Ovary (tissue), 3 donors: Measurements from ENCODE around the gene MRPL4.

Experiments
- POLR2A ChIP-seq: fragments of 450-650 bp; IDR thresholded peaks from one replicate; pipeline ENCODE4 v1.6.1; 2017; ENCODE audit warnings: antibody characterized with exemption, mild to moderate bottlenecking, moderate library complexity
- TF ChIP-seq, protein P1 (sequence below), 3 donors: fragments of 450-650 bp in 2 of 3; fragments of 200-600 bp in 1 of 3; IDR thresholded peaks; one replicate each; pipeline versions ENCODE4 v1.5.1 to v1.8.0; 2016 to 2022; ENCODE audit warnings: antibody characterized with exemption in 3 of 3, mild to moderate bottlenecking in 1 of 3
- donor health status: DM: no; HTN: no; CAD: no.

DNA sequence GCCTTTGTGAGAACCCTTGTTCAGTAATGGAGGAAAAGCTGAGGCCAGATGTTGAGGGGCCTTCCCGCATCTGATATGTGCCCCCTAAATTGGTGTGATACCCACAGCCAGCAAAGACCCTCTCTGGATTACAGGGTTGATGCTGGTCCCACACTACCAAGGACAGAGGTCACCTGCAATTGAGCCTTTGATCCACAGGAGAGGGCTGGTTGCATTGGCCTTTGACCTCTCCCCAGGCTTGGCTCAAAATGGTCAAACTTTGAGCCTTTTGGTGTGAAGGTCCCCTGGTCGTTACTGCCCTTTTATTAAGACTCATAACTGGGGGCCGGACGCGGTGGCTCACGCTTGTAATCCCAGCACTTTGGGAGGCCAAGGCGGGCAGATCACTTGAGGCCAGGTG is 8.4 kb upstream of the MRPL4 start:
- TF ChIP-seq, protein P1, sequence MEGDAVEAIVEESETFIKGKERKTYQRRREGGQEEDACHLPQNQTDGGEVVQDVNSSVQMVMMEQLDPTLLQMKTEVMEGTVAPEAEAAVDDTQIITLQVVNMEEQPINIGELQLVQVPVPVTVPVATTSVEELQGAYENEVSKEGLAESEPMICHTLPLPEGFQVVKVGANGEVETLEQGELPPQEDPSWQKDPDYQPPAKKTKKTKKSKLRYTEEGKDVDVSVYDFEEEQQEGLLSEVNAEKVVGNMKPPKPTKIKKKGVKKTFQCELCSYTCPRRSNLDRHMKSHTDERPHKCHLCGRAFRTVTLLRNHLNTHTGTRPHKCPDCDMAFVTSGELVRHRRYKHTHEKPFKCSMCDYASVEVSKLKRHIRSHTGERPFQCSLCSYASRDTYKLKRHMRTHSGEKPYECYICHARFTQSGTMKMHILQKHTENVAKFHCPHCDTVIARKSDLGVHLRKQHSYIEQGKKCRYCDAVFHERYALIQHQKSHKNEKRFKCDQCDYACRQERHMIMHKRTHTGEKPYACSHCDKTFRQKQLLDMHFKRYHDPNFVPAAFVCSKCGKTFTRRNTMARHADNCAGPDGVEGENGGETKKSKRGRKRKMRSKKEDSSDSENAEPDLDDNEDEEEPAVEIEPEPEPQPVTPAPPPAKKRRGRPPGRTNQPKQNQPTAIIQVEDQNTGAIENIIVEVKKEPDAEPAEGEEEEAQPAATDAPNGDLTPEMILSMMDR (IDR thresholded peaks at IDR 0.05) = no peak
- no peak for TF ChIP-seq POLR2A
